Measurements from ENCODE around the gene DDX31.

- no peak for TF ChIP-seq EZH2 (IDR thresholded peaks at IDR 0.05; ENCODE audit: low read length, unreplicated experiment)
- TF ChIP-seq, protein P1, sequence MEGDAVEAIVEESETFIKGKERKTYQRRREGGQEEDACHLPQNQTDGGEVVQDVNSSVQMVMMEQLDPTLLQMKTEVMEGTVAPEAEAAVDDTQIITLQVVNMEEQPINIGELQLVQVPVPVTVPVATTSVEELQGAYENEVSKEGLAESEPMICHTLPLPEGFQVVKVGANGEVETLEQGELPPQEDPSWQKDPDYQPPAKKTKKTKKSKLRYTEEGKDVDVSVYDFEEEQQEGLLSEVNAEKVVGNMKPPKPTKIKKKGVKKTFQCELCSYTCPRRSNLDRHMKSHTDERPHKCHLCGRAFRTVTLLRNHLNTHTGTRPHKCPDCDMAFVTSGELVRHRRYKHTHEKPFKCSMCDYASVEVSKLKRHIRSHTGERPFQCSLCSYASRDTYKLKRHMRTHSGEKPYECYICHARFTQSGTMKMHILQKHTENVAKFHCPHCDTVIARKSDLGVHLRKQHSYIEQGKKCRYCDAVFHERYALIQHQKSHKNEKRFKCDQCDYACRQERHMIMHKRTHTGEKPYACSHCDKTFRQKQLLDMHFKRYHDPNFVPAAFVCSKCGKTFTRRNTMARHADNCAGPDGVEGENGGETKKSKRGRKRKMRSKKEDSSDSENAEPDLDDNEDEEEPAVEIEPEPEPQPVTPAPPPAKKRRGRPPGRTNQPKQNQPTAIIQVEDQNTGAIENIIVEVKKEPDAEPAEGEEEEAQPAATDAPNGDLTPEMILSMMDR (conservative IDR thresholded peaks at IDR 0.05; ENCODE audit: low read depth, low read length) = no peak
Observed at GRCh38 chr9:132588501-132589147, 81.2 kb downstream of the DDX31 start.
